ENCODE data around the gene TRIM44.

GRCh38 chr11:35641171-35641897 lies 21.2 kb upstream of the TRIM44 start:
- no peak for TF ChIP-seq CTCF (IDR thresholded peaks at IDR 0.05; ENCODE audit: low read length)
- no peak for TF ChIP-seq EZH2 (IDR thresholded peaks at IDR 0.05; ENCODE audit: borderline replicate concordance, low read length)

Measured in OCI-LY1 (cell line).